ENCODE data around the gene MLXIP. TPM values are rescaled to one million over a fixed set of nuclear protein-coding genes. Genes with fewer than 3 reads are reported as not detected.

MLXIP gene
- total and polyA plus RNA-seq, 9 of the 15 experiments (the other 6 are each of a cell fraction or from before 2014, with no cell fraction given): 2.2 to 66.3 (median 18.1) TPM

GRCh38 chr12:122064025-122064777 is 14.4 kb upstream of the MLXIP start (continued):
- TF ChIP-seq NFYB (IDR thresholded peaks at IDR 0.05; ENCODE audit: extremely low read depth, insufficient read length): peak; percentile 95
- 0 out of 2 replicates have a peak, but pooled peaks have one; percentile 18 for TF ChIP-seq ZKSCAN1 (IDR thresholded peaks at IDR 0.05; ENCODE audit: low read depth, low read length)
- peak; percentile 85 for TF ChIP-seq BCOR (IDR thresholded peaks at IDR 0.05)
- TF ChIP-seq ZSCAN32 (CRISPR knock-in tag; IDR thresholded peaks at IDR 0.05): peak; percentile 45; the same call in 1 of the 2 replicates
- TF ChIP-seq GABPB2 (CRISPR knock-in tag; conservative IDR thresholded peaks at IDR 0.05): 0 out of 2 replicates have a peak, but pooled peaks have one; percentile 54
- no peak for TF ChIP-seq TAL1 (IDR thresholded peaks at IDR 0.05)
- no peak for TF ChIP-seq ZNF140 (CRISPR knock-in tag; IDR thresholded peaks at IDR 0.05)
- peak; percentile 58 for TF ChIP-seq GABPB1 (CRISPR knock-in tag; IDR thresholded peaks at IDR 0.05)
- TF ChIP-seq AFF1 (IDR thresholded peaks at IDR 0.05; ENCODE audit: low read depth in 1 of 2, partially characterized antibody in 2 of 2): peak in 1 of 2 experiments; percentile 27
- TF ChIP-seq ZC3H8 (IDR thresholded peaks at IDR 0.05): no peak
- TF ChIP-seq CHD4 (IDR thresholded peaks at IDR 0.05; ENCODE audit: insufficient read depth, insufficient replicate concordance, low read depth, low read length, poor library complexity, severe bottlenecking): peak; percentile 56
- peak; percentile 20 for TF ChIP-seq TCF3 (CRISPR knock-in tag; IDR thresholded peaks at IDR 0.05)
- TF ChIP-seq KDM5B (IDR thresholded peaks at IDR 0.05; ENCODE audit: insufficient replicate concordance, low read depth, low read length): peak; percentile 44
- peak; percentile 95 for TF ChIP-seq ZNF311 (CRISPR knock-in tag; IDR thresholded peaks at IDR 0.05)
- peak; percentile 82 for TF ChIP-seq RFX1 (IDR thresholded peaks at IDR 0.05)
- TF ChIP-seq ZNF354B (CRISPR knock-in tag; IDR thresholded peaks at IDR 0.05): peak; percentile 62; the same call in 1 of the 2 replicates
- TF ChIP-seq CREB3 (tag; conservative IDR thresholded peaks at IDR 0.05; ENCODE audit: low read depth): peak; percentile 97
- TF ChIP-seq CTBP1 (IDR thresholded peaks at IDR 0.05; ENCODE audit: borderline replicate concordance): peak; percentile 90
- TF ChIP-seq MEIS2 (IDR thresholded peaks at IDR 0.05; ENCODE audit: partially characterized antibody): peak; percentile 57
- TF ChIP-seq PTTG1 (tag; IDR thresholded peaks at IDR 0.05; ENCODE audit: low read depth): peak; percentile 57; the same call in 1 of the 2 replicates
- TF ChIP-seq HDAC8 (tag; IDR thresholded peaks at IDR 0.05): peak; percentile 97
- no peak for TF ChIP-seq PHTF2 (CRISPR knock-in tag; IDR thresholded peaks at IDR 0.05)
- no peak for TF ChIP-seq SRSF9 (IDR thresholded peaks at IDR 0.05; ENCODE audit: borderline replicate concordance, low read depth, low read length)
- no peak for TF ChIP-seq ZNF282 (CRISPR knock-in tag; IDR thresholded peaks at IDR 0.05)

All from K562 (cell line).